Endothelial cell of umbilical vein (primary cell): Measurements from ENCODE around the gene DTD1. TPM values are rescaled to one million over a fixed set of nuclear protein-coding genes. Genes with fewer than 3 reads are reported as not detected.

Source experiments
- BruUV-seq: library from RNA; stranded (reverse); fragments of 400-500 nt; replicated peaks from 2 replicates; lab custom pipeline; 2021; lab: Mats Ljungman, UMichigan
- CTCF ChIA-PET: fragments of 300-600, 350-600 bp; sonication (Branson Sonifier 250); formaldehyde crosslinking; loops from one replicate; lab custom pipeline; 2021; ENCODE audit warnings: antibody characterized with exemption, inconsistent platforms; lab: Charles Lee
- POLR2A ChIA-PET: fragments of 300-600, 350-600 bp; sonication (Branson Sonifier 250); formaldehyde crosslinking; loops from one replicate; lab custom pipeline; 2021; ENCODE audit warnings: antibody characterized with exemption, inconsistent platforms; lab: Charles Lee
- DNase-seq: peaks from one replicate; pipeline ENCODE4 v3.0.0-alpha.2; 2011; ENCODE audit warnings: low read depth, low spot score
- FAIRE-seq: peaks from 2 replicates; lab custom pipeline; 2011; peaks lifted over from hg19 to GRCh38; lab: Jason Lieb, UNC
- H2AFZ ChIP-seq: 2 replicates; pipeline ENCODE4 v1.6.0; 2012; ENCODE audit warnings: low read depth, low read length, control low read depth, inconsistent platforms
- H3K27ac ChIP-seq: 2 replicates; pipeline ENCODE4 v1.5.1; 2011; ENCODE audit warnings: low read depth, mild to moderate bottlenecking, control low read depth, low read length, moderate library complexity; ENCODE audit not compliant: insufficient read depth
- H3K27me3 ChIP-seq, 2 experiments: 2 replicates each; pipeline versions ENCODE4 v1.6.0 to v1.6.1; 2011; ENCODE audit warnings: low read length in 2 of 2, mixed read lengths in 1 of 2; ENCODE audit not compliant: control insufficient read depth in 2 of 2, insufficient read depth in 2 of 2
- H3K36me3 ChIP-seq, 2 experiments: 2 replicates in 1 of 2; 3 replicates in 1 of 2; pipeline ENCODE4 v1.5.1; 2011; ENCODE audit warnings: low read length in 2 of 2, mild to moderate bottlenecking in 1 of 2, moderate library complexity in 1 of 2; ENCODE audit not compliant: control insufficient read depth in 2 of 2, insufficient read depth in 2 of 2; ENCODE audit errors: extremely low read depth in 1 of 2
- H3K4me1 ChIP-seq: 3 replicates; pipeline ENCODE4 v1.5.1; 2011; ENCODE audit warnings: mild to moderate bottlenecking, low read length; ENCODE audit not compliant: control insufficient read depth, insufficient read depth; ENCODE audit errors: extremely low read depth
- H3K4me2 ChIP-seq: 2 replicates; pipeline ENCODE4 v1.6.1; 2011; ENCODE audit warnings: low read length, control low read depth, mixed read lengths; ENCODE audit not compliant: insufficient read depth
- H3K4me3 ChIP-seq, 3 experiments: fragments of 200-600 bp in 1 of 3; sonication (generic), shearing (Covaris generic) in 1 of 3; replicated peaks in 1 of 3; 2 replicates each; pipeline ENCODE4 v1.5.1; 2011 to 2016; ENCODE audit warnings: control low read depth in 3 of 3, low read length in 3 of 3, mild to moderate bottlenecking in 2 of 3, inconsistent platforms in 1 of 3, low read depth in 1 of 3, moderate library complexity in 1 of 3; ENCODE audit not compliant: insufficient read depth in 1 of 3
- H3K79me2 ChIP-seq: 2 replicates; pipeline ENCODE4 v1.6.0; 2012; ENCODE audit warnings: low read length, inconsistent platforms; ENCODE audit not compliant: control insufficient read depth, insufficient read depth
- H3K9ac ChIP-seq: replicated peaks from 2 replicates; pipeline ENCODE3; 2011; ENCODE audit warnings: low read length, control low read depth; ENCODE audit not compliant: insufficient read depth; ENCODE audit errors: extremely low read depth
- H3K9me1 ChIP-seq: replicated peaks from 3 replicates; pipeline ENCODE4 v1.6.0; 2011; ENCODE audit warnings: mild to moderate bottlenecking, low read length; ENCODE audit not compliant: control insufficient read depth, insufficient read depth; ENCODE audit errors: extremely low read depth
- H3K9me3 ChIP-seq: replicated peaks from 2 replicates; pipeline ENCODE4 v1.5.1; 2012; ENCODE audit warnings: low read length, inconsistent platforms; ENCODE audit not compliant: control insufficient read depth, insufficient read depth
- H4K20me1 ChIP-seq: replicated peaks from 2 replicates; pipeline ENCODE3; 2011; ENCODE audit warnings: mild to moderate bottlenecking, low read length; ENCODE audit not compliant: control insufficient read depth, insufficient read depth; ENCODE audit errors: extremely low read depth
- EZH2 ChIP-seq: IDR thresholded peaks from 2 replicates; pipeline ENCODE4 v1.6.1; 2012; ENCODE audit warnings: borderline replicate concordance, low read depth, mild to moderate bottlenecking, moderate library complexity, low read length, inconsistent platforms; ENCODE audit not compliant: severe bottlenecking
- FOS ChIP-seq: IDR thresholded peaks from 2 replicates; pipeline ENCODE4 v1.6.1; 2011; ENCODE audit warnings: mild to moderate bottlenecking, low read length, moderate library complexity, borderline replicate concordance; ENCODE audit not compliant: insufficient read depth
- GATA2 ChIP-seq: IDR thresholded peaks from 2 replicates; pipeline ENCODE4 v1.7.0; 2011; ENCODE audit warnings: low read depth, mild to moderate bottlenecking, moderate library complexity, mixed read lengths, low read length; ENCODE audit not compliant: insufficient read length, insufficient read depth
- JUN ChIP-seq: IDR thresholded peaks from 2 replicates; pipeline ENCODE4 v1.6.1; 2011; ENCODE audit warnings: borderline replicate concordance, low read depth; ENCODE audit not compliant: insufficient read length, insufficient read depth
- MYC ChIP-seq: IDR thresholded peaks from one replicate; pipeline ENCODE4 v1.6.1; 2011; ENCODE audit warnings: mild to moderate bottlenecking, low read depth, low read length
- POLR2A ChIP-seq: IDR thresholded peaks from 2 replicates; pipeline ENCODE4 v1.6.1; 2012; ENCODE audit warnings: low read depth, mild to moderate bottlenecking, control low read depth, low read length
- POLR2AphosphoS5 ChIP-seq: IDR thresholded peaks from 2 replicates; pipeline ENCODE4 v1.6.1; 2012; ENCODE audit warnings: low read depth, mild to moderate bottlenecking, control low read depth, low read length, moderate library complexity; ENCODE audit not compliant: insufficient read depth
- dilution Hi-C: fragments of 300-500 bp; cut with MboI; formaldehyde crosslinking; loops from one replicate; pipeline ENCODE4 v1.15.0; 2019; ENCODE audit warnings: low sequenced_read_pairs; ENCODE audit not compliant: extremely low pct_ligation_motif_present
- intact Hi-C: fragments of 100-400 bp; cut with micrococcal nuclease; formaldehyde crosslinking; loops from one replicate; pipeline ENCODE4 v1.10.0; 2022
- polyA plus RNA-seq, 4 experiments: library from polyadenylated mRNA; depleted of rRNA in 3 of 4; stranded (reverse) in 3 of 4; unstranded in 1 of 4; fragments of >200 nt; gene quantifications; 2 replicates each; pipeline versions ENCODE4 v1.2.1 to v1.2.3, GENCODE V29; 2011 to 2012; ENCODE audit warnings: missing spikeins in 1 of 4
- total RNA-seq: library from RNA; stranded (reverse); gene quantifications from 2 replicates; pipeline ENCODE4 v1.2.3, GENCODE V29; 2021
- TF ChIP-seq, protein P1 (sequence below), 2 donors: IDR thresholded peaks; 1 replicate in 1 of 2; 2 replicates in 1 of 2; pipeline ENCODE4 v1.5.1; 2011; ENCODE audit warnings: low read length in 2 of 2, mild to moderate bottlenecking in 2 of 2, moderate library complexity in 2 of 2, control low read depth in 1 of 2, inconsistent platforms in 1 of 2, low read depth in 1 of 2; ENCODE audit not compliant: insufficient read depth in 1 of 2; ENCODE audit errors: extremely low read depth in 1 of 2
- TF ChIP-seq, protein P2 (sequence below): IDR thresholded peaks from 2 replicates; pipeline ENCODE4 v1.6.1; 2011; ENCODE audit not compliant: insufficient read depth, insufficient read length

The DTD1 gene
- total and polyA plus RNA-seq, 2 donors (not counting 3 experiments of a cell fraction or from before 2014, with no cell fraction given) = 48.2 to 50.8 TPM

DNA sequence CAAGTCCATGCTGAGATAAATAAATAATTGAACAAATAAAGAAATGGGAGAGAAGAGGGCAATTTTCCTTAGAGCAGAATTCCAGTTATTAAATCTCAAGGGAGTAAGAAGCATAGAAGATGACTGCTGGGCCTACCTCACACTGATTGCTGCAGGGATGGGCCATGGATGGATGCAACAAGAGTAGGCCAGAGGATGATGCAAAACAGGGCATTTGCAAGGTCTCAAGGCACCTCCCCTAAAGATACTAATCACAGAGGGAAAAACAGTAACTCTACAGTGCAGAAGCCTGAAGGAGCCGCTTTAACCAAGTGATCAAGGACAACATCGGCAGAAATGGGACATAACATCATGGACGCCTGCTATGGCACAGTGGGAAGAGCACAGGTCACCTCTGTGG is 224.1 kb downstream of the DTD1 start:
- Histone ChIP-seq H4K20me1 (no peaks in the 10 kb centered on the region), H3K9ac (no peak overlapping the region), H3K79me2 (no peaks in the 10 kb centered on the region), H3K27ac (no peak overlapping the region), H3K36me3 (no peaks in the 10 kb centered on the region), H3K4me3 (no peak overlapping the region), H3K27me3 (no peaks in the 10 kb centered on the region), H3K9me3 (no peaks in the 10 kb centered on the region), H3K9me1 (no peaks in the 10 kb centered on the region), H3K4me2 (no peak overlapping the region), H3K4me1 (no peaks in the 10 kb centered on the region), H2AFZ (no peak overlapping the region)
- intact Hi-C loops (no loop called here), dilution Hi-C loops (no loop called here)
- no peak for DNase-seq
- no TSS peak for BruUV-seq
- TF ChIP-seq POLR2A (no peak), POLR2AphosphoS5 (no peak), JUN (no peak), FOS (no peak), MYC (no peak), GATA2 (no peak), EZH2 (no peak)
- TF ChIP-seq, protein P1, sequence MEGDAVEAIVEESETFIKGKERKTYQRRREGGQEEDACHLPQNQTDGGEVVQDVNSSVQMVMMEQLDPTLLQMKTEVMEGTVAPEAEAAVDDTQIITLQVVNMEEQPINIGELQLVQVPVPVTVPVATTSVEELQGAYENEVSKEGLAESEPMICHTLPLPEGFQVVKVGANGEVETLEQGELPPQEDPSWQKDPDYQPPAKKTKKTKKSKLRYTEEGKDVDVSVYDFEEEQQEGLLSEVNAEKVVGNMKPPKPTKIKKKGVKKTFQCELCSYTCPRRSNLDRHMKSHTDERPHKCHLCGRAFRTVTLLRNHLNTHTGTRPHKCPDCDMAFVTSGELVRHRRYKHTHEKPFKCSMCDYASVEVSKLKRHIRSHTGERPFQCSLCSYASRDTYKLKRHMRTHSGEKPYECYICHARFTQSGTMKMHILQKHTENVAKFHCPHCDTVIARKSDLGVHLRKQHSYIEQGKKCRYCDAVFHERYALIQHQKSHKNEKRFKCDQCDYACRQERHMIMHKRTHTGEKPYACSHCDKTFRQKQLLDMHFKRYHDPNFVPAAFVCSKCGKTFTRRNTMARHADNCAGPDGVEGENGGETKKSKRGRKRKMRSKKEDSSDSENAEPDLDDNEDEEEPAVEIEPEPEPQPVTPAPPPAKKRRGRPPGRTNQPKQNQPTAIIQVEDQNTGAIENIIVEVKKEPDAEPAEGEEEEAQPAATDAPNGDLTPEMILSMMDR (IDR thresholded peaks at IDR 0.05; ENCODE audit: extremely low read depth in 1 of 2, insufficient read depth in 1 of 2, low read depth in 1 of 2, low read length in 2 of 2) = no peak
- TF ChIP-seq, protein P2, sequence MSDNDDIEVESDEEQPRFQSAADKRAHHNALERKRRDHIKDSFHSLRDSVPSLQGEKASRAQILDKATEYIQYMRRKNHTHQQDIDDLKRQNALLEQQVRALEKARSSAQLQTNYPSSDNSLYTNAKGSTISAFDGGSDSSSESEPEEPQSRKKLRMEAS = no peak
- CTCF ChIA-PET = no interaction called here
- POLR2A ChIA-PET = no interaction called here
- FAIRE-seq = no peak
